KMS-11 (cell line): ENCODE measurements around the gene ANTXRL.
"Not testable (repeated sequence)": the region's sequence is repeated elsewhere in the genome, so short reads cannot be mapped to it uniquely, and the experiment has no call there.

Experiments used
- H2AFZ ChIP-seq: fragments of 200-600 bp; sonication (generic); 2 replicates; pipeline ENCODE4 v1.6.1; 2016; ENCODE audit warnings: antibody characterized with exemption, mixed run types, low read depth
- H3K27ac ChIP-seq: fragments of 200-600 bp; sonication (generic); 2 replicates; pipeline ENCODE4 v1.6.1; 2016; ENCODE audit warnings: mild to moderate bottlenecking, mixed run types
- H3K27me3 ChIP-seq: fragments of 200-600 bp; sonication (generic); 2 replicates; pipeline ENCODE4 v1.6.1; 2017; ENCODE audit warnings: mild to moderate bottlenecking, low read depth, mixed run types, moderate library complexity; ENCODE audit not compliant: insufficient read depth
- H3K36me3 ChIP-seq: fragments of 200-600 bp; sonication (generic); 2 replicates; pipeline ENCODE4 v1.6.1; 2017; ENCODE audit warnings: mild to moderate bottlenecking, mixed run types; ENCODE audit not compliant: insufficient read depth
- H3K4me1 ChIP-seq: fragments of 200-600 bp; sonication (generic); 2 replicates; pipeline ENCODE4 v1.6.1; 2016; ENCODE audit warnings: mild to moderate bottlenecking, low read depth, mixed run types; ENCODE audit not compliant: poor library complexity, severe bottlenecking
- H3K4me2 ChIP-seq: fragments of 200-600 bp; sonication (generic); 2 replicates; pipeline ENCODE4 v1.7.0; 2016; ENCODE audit warnings: mild to moderate bottlenecking, mixed run types
- H3K4me3 ChIP-seq: fragments of 200-600 bp; sonication (generic); IDR thresholded peaks from 2 replicates; pipeline ENCODE4 v1.6.1; 2017; ENCODE audit warnings: low read depth, low read length, mixed read lengths; ENCODE audit not compliant: insufficient read depth
- H3K79me2 ChIP-seq: fragments of 200-600 bp; sonication (generic); 2 replicates; pipeline ENCODE4 v1.6.1; 2016; ENCODE audit warnings: low read depth, mixed run types; ENCODE audit not compliant: insufficient read depth
- H3K9ac ChIP-seq: fragments of 200-600 bp; sonication (generic); 2 replicates; pipeline ENCODE4 v1.6.1; 2016; ENCODE audit warnings: mild to moderate bottlenecking, mixed run types
- H4K20me1 ChIP-seq: fragments of 200-600 bp; sonication (generic); 2 replicates; pipeline ENCODE4 v1.6.1; 2016; ENCODE audit warnings: mild to moderate bottlenecking, mixed run types; ENCODE audit not compliant: insufficient read depth
- TF ChIP-seq, protein P1 (sequence below): fragments of 200-600 bp; sonication (generic); conservative IDR thresholded peaks from 2 replicates; pipeline ENCODE4 v1.6.1; 2017; ENCODE audit warnings: low read depth, mild to moderate bottlenecking, antibody characterized with exemption, low read length, moderate library complexity, mixed read lengths

ANTXRL gene

DNA sequence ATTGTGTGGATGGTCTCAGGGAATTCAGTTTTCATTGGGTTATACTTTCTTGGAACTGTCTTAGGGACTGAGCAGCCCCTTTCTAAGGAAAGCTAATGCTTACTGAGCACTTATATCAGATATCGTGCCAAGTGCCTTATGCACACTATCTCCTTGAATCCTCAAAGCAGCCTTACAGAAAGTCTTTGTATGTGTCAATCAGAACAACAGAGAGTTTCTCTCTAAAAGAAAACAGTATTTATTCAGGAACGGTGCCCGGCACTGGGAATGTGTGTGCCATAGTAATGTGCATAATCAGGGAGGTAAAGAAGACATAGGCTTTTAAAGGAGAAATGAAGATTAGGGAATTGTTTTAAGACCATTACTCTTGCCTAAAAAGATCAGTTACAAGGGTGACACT is 17.3 kb downstream of the ANTXRL start:
- H3K9ac ChIP-seq: no peak overlapping the region
- no peaks in the 10 kb centered on the region for H3K4me1 ChIP-seq
- H4K20me1 ChIP-seq: no peaks in the 10 kb centered on the region
- TF ChIP-seq, protein P1, sequence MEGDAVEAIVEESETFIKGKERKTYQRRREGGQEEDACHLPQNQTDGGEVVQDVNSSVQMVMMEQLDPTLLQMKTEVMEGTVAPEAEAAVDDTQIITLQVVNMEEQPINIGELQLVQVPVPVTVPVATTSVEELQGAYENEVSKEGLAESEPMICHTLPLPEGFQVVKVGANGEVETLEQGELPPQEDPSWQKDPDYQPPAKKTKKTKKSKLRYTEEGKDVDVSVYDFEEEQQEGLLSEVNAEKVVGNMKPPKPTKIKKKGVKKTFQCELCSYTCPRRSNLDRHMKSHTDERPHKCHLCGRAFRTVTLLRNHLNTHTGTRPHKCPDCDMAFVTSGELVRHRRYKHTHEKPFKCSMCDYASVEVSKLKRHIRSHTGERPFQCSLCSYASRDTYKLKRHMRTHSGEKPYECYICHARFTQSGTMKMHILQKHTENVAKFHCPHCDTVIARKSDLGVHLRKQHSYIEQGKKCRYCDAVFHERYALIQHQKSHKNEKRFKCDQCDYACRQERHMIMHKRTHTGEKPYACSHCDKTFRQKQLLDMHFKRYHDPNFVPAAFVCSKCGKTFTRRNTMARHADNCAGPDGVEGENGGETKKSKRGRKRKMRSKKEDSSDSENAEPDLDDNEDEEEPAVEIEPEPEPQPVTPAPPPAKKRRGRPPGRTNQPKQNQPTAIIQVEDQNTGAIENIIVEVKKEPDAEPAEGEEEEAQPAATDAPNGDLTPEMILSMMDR: no peak
- H2AFZ ChIP-seq: no peak overlapping the region
- no peak overlapping the region for H3K4me3 ChIP-seq
- H3K27ac ChIP-seq: no peak overlapping the region
- no peaks in the 10 kb centered on the region for H3K36me3 ChIP-seq
- no peak overlapping the region for H3K4me2 ChIP-seq
- no peaks in the 10 kb centered on the region for H3K27me3 ChIP-seq
- no peaks in the 10 kb centered on the region for H3K79me2 ChIP-seq

DNA sequence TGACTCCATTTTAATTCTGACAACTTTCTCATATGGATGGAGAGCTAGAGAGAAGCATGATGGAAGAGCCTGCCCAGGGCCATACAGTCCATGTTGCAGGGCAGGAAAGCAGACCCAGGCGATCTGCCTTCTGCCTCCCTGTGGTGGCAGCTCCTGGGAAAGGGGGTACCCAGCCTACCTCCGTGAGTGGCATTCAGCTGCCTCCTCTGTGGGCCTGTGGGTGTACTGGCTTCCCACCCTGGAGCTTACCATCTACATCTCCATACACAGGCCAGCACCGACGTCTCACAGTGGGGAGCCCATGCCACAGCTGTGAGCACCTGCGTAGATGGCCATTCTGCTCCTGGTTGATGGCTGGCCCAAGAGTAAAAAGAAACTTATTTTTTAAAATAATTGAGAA is 17.9 kb downstream of the ANTXRL start:
- not testable (repeated sequence) for H3K27me3 ChIP-seq, H3K36me3 ChIP-seq, H4K20me1 ChIP-seq, H3K4me2 ChIP-seq, H2AFZ ChIP-seq, H3K4me1 ChIP-seq, H3K27ac ChIP-seq, H3K79me2 ChIP-seq, H3K9ac ChIP-seq, H3K4me3 ChIP-seq

DNA sequence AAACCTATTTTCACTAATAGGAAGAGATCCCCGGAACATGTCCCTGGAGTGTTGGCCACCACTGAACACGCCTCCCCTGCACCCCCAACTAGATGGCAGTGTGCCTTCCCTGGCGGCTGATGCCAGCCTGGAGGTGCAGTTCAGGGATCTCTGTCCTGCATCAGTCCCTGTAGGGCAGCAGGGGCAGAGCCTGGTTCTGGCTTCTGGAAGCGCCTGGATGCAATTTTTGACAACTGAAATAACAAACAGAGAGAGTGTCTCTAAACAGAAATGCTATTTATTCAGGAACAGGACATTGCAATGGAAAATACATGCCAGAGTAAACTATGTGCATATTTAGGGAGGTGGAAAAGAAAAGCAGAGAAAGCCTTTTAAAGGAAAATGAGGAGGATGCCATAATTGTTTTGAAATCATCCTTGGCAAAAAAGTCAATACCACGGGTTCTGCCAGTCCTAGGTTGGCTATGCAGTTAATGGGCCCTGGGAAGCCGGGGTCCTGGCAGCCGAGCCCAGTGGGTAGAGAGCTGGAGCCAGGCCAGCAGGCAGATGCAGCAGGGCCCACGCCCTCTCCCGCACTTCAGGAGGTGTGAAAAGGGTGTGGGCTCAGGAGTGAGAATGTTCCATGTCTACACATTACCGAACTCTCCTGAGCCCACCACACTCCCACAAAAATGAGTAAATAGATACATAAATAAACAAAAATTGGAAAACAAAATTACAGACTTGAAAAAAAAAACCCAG is 18.5 kb downstream of the ANTXRL start:
- TF ChIP-seq, protein P1: no peak
- Histone ChIP-seq H3K79me2 (no peaks in the 10 kb centered on the region), H3K4me2 (no peak overlapping the region), H3K4me1 (no peaks in the 10 kb centered on the region), H3K9ac (no peak overlapping the region), H3K36me3 (no peaks in the 10 kb centered on the region), H2AFZ (no peak overlapping the region), H3K27me3 (no peaks in the 10 kb centered on the region), H3K27ac (no peak overlapping the region), H4K20me1 (no peaks in the 10 kb centered on the region), H3K4me3 (no peak overlapping the region)

DNA sequence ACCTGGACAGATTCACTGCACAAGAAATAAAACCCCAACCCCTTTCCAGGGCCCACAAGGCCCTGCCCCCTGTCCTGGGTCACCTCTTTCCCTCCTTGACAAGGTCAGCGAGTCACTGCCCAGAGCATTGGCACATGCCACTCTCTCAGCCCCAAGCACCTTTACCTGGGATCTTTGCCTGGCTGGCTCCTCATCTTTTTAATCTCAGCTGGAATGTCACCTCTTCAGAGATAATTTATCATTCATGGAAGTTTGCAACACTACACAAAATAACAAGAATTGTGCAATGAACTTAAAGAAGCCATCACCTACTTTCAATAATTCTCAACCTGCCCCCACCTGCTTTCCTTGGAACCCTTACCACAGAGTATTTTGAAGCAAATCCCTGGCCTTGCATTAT is 19.2 kb downstream of the ANTXRL start:
- Histone ChIP-seq H3K4me1 (no peaks in the 10 kb centered on the region), H3K79me2 (no peaks in the 10 kb centered on the region), H2AFZ (no peak overlapping the region), H3K27me3 (no peaks in the 10 kb centered on the region), H3K36me3 (no peaks in the 10 kb centered on the region), H3K9ac (no peak overlapping the region), H3K27ac (no peak overlapping the region), H3K4me3 (no peak overlapping the region), H4K20me1 (no peaks in the 10 kb centered on the region), H3K4me2 (no peak overlapping the region)
- TF ChIP-seq, protein P1: no peak

DNA sequence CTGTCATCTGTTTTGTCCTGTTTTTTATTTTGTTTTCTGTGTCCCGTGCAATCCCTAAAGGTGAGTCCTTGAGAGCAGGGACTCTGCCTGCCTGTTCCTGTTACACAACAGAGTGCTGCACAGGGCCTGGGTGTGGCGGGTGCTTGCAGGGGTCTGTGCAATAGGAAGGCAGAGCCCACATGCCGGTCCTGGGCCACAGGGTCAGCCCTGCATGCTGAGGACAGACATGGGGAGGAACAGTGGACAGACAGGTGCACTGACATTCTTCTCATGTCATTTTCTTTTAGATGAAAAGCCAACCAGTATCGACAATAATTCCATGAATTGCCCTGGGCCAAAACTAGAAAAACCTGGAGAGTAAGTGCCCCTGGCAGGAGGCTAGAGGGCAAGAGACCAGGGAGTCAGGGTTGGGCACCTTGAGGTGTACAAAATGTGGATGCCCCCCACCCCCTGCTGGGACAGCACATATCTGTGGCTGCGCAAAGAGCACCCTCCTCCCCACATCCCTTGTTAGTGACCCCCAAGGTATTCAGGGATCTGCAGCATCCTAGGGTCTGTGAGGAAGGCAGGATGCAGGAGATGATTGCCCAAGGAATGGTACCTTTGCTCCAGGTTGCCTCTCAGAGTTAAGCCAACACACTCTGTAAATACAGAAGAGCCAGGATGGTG is 19.9 kb downstream of the ANTXRL start:
- no peaks in the 10 kb centered on the region for H3K4me1 ChIP-seq
- H3K9ac ChIP-seq: no peak overlapping the region
- TF ChIP-seq, protein P1: no peak
- no peaks in the 10 kb centered on the region for H3K27me3 ChIP-seq
- no peaks in the 10 kb centered on the region for H3K79me2 ChIP-seq
- H3K36me3 ChIP-seq: no peaks in the 10 kb centered on the region
- no peak overlapping the region for H3K4me3 ChIP-seq
- no peaks in the 10 kb centered on the region for H4K20me1 ChIP-seq
- H3K4me2 ChIP-seq: no peak overlapping the region
- H3K27ac ChIP-seq: no peak overlapping the region
- no peak overlapping the region for H2AFZ ChIP-seq
